HL-60 (cell line): Measurements from ENCODE around the gene RAB5IF.

ENCODE experiments used
- DNase-seq, 2 experiments: peaks; one replicate each; pipeline ENCODE4 v3.0.0-alpha.2; 2010 to 2020; ENCODE audit warnings: low read depth in 1 of 2, low spot score in 1 of 2
- H3K27ac ChIP-seq: fragments of 250-450 bp; sonication (Bioruptor Pico); replicated peaks from 2 replicates; pipeline ENCODE4 v1.5.1; 2020; ENCODE audit warnings: mild to moderate bottlenecking, moderate library complexity
- H3K27me3 ChIP-seq: fragments of 250-450 bp; sonication (Bioruptor Pico); 2 replicates; pipeline ENCODE4 v1.5.1; 2021; ENCODE audit warnings: mild to moderate bottlenecking, moderate library complexity; ENCODE audit not compliant: insufficient read depth, poor library complexity, severe bottlenecking
- H3K4me3 ChIP-seq: replicated peaks from 2 replicates; pipeline ENCODE4 v1.5.1; 2011; ENCODE audit warnings: mild to moderate bottlenecking, control low read depth, low read length; ENCODE audit not compliant: insufficient read depth
- CTCF ChIP-seq: IDR thresholded peaks from one replicate; pipeline ENCODE4 v1.5.1; 2011; ENCODE audit warnings: low read length, control low read depth, inconsistent platforms; ENCODE audit not compliant: insufficient read depth
- GABPA ChIP-seq: IDR thresholded peaks from 2 replicates; pipeline ENCODE4 v1.6.1; 2012; ENCODE audit warnings: low read depth
- POLR2AphosphoS5 ChIP-seq: IDR thresholded peaks from 2 replicates; pipeline ENCODE4 v1.6.1; 2012; ENCODE audit warnings: low read depth
- SPI1 ChIP-seq: IDR thresholded peaks from 2 replicates; pipeline ENCODE4 v1.6.1; 2012; ENCODE audit warnings: low read depth, mild to moderate bottlenecking, borderline replicate concordance
- TF ChIP-seq, protein P1 (sequence below): IDR thresholded peaks from 2 replicates; pipeline ENCODE4 v1.6.1; 2012; ENCODE audit warnings: low read depth; ENCODE audit not compliant: insufficient replicate concordance

Gene RAB5IF

GRCh38 chr20:36572701-36573102 lies 32.9 kb upstream of the RAB5IF start:
- H3K4me3 ChIP-seq, result no peak overlapping the region
- H3K27ac ChIP-seq, result no peak overlapping the region; the same call in 1 of the 2 replicates
- no peak for DNase-seq
- TF ChIP-seq GABPA, result no peak
- TF ChIP-seq POLR2AphosphoS5, result no peak
- TF ChIP-seq, protein P1, sequence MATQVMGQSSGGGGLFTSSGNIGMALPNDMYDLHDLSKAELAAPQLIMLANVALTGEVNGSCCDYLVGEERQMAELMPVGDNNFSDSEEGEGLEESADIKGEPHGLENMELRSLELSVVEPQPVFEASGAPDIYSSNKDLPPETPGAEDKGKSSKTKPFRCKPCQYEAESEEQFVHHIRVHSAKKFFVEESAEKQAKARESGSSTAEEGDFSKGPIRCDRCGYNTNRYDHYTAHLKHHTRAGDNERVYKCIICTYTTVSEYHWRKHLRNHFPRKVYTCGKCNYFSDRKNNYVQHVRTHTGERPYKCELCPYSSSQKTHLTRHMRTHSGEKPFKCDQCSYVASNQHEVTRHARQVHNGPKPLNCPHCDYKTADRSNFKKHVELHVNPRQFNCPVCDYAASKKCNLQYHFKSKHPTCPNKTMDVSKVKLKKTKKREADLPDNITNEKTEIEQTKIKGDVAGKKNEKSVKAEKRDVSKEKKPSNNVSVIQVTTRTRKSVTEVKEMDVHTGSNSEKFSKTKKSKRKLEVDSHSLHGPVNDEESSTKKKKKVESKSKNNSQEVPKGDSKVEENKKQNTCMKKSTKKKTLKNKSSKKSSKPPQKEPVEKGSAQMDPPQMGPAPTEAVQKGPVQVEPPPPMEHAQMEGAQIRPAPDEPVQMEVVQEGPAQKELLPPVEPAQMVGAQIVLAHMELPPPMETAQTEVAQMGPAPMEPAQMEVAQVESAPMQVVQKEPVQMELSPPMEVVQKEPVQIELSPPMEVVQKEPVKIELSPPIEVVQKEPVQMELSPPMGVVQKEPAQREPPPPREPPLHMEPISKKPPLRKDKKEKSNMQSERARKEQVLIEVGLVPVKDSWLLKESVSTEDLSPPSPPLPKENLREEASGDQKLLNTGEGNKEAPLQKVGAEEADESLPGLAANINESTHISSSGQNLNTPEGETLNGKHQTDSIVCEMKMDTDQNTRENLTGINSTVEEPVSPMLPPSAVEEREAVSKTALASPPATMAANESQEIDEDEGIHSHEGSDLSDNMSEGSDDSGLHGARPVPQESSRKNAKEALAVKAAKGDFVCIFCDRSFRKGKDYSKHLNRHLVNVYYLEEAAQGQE, result no peak
- no peak for TF ChIP-seq SPI1
- no peak for TF ChIP-seq CTCF
- H3K27me3 ChIP-seq, result no peaks in the 10 kb centered on the region

GRCh38 chr20:36573103-36573797 lies 32.3 kb upstream of the RAB5IF start, which contains the start of gene TGIF2:
Gene TGIF2 (plus strand): TSS chr20:36573597. CDS start chr20:36578775, 5,178 bp downstream.
- no peaks in the 10 kb centered on the region for H3K27me3 ChIP-seq
- peak within 1 kb of the TSS; percentile 78 for H3K27ac ChIP-seq
- peak within 1 kb of the TSS; percentile 62 for H3K4me3 ChIP-seq
- peak; percentile 47; the same call in 1 of the 2 replicates for TF ChIP-seq GABPA
- TF ChIP-seq, protein P1, result no peak
- peak; percentile 39 to 55 for DNase-seq

- Histone ChIP-seq H3K4me3 (peak overlapping the region; percentile 62), H3K27ac (peak overlapping the region; percentile 78), H3K27me3 (no peaks in the 10 kb centered on the region)
- DNase-seq, result peak; percentile 53 to 63
- no peak for TF ChIP-seq CTCF
- peak; percentile 69 for TF ChIP-seq SPI1
- TF ChIP-seq POLR2AphosphoS5, result no peak
- TF ChIP-seq, protein P1, result no peak
These were observed 31.7 kb upstream of the RAB5IF start for GRCh38 chr20:36573798-36574365.
